GM21619 (cell line): Measurements from ENCODE around the gene POU6F2.

Experiments
- ATAC-seq: cut with Tn5 transposase; IDR thresholded peaks from one replicate; pipeline ENCODE4 v1.9.1; 2021; ENCODE audit not compliant: unreplicated experiment

POU6F2 gene

GRCh38 chr7:39430909-39431641, 453.4 kb downstream of the POU6F2 start:
- ATAC-seq, result no peak

GRCh38 chr7:39432368-39432767, 454.7 kb downstream of the POU6F2 start:
- no peak for ATAC-seq

GRCh38 chr7:39432807-39433416, 455.2 kb downstream of the POU6F2 start:
- no peak for ATAC-seq

GRCh38 chr7:39433550-39433949, 455.8 kb downstream of the POU6F2 start:
- no peak for ATAC-seq

GRCh38 chr7:39434012-39434411, 456.3 kb downstream of the POU6F2 start:
- no peak for ATAC-seq

- no peak for ATAC-seq
These were observed 468.8 kb downstream of the POU6F2 start for GRCh38 chr7:39446546-39446945.

GRCh38 chr7:39451901-39452300, 474.2 kb downstream of the POU6F2 start:
- ATAC-seq, result no peak

GRCh38 chr7:39453743-39454355, 476.1 kb downstream of the POU6F2 start:
- ATAC-seq, result peak; percentile 81

- no peak for ATAC-seq
These were observed 480.5 kb downstream of the POU6F2 start for GRCh38 chr7:39458061-39458745.

GRCh38 chr7:39459636-39460035, 481.9 kb downstream of the POU6F2 start:
- no peak for ATAC-seq

- ATAC-seq, result no peak
These were observed 482.8 kb downstream of the POU6F2 start for GRCh38 chr7:39460486-39460885.

GRCh38 chr7:39461263-39461820, 483.6 kb downstream of the POU6F2 start:
- no peak for ATAC-seq

GRCh38 chr7:39463252-39463651, 485.5 kb downstream of the POU6F2 start:
- ATAC-seq, result no peak

- no peak for ATAC-seq
These were observed 486.8 kb downstream of the POU6F2 start for GRCh38 chr7:39464350-39465054.

- ATAC-seq, result peak; percentile 93
These were observed 487.6 kb downstream of the POU6F2 start for GRCh38 chr7:39465055-39465929.

- ATAC-seq, result no peak
These were observed 490.6 kb downstream of the POU6F2 start for GRCh38 chr7:39468261-39468660.

- no peak for ATAC-seq
These were observed 491.2 kb downstream of the POU6F2 start for GRCh38 chr7:39468808-39469374.

GRCh38 chr7:39480901-39481300, 503.2 kb downstream of the POU6F2 start:
- ATAC-seq, result no peak
